D721Med (cell line): ENCODE data around the gene ZDHHC12.

Source experiments
- DNase-seq: peaks from one replicate; pipeline ENCODE4 v3.0.0; 2011; ENCODE audit warnings: low spot score; ENCODE audit not compliant: insufficient read length
- FAIRE-seq: peaks from 2 replicates; lab custom pipeline; 2011; peaks lifted over from hg19 to GRCh38; lab: Jason Lieb, UNC
- CTCF ChIP-seq: IDR thresholded peaks from 2 replicates; pipeline ENCODE4 v1.5.1; 2012; ENCODE audit warnings: mild to moderate bottlenecking, control low read depth; ENCODE audit not compliant: insufficient read depth; ENCODE audit errors: missing control alignments

The ZDHHC12 gene

GRCh38 chr9:128684325-128685199 lies 39.4 kb downstream of the ZDHHC12 start:
- FAIRE-seq (no peak), DNase-seq (no peak)
- TF ChIP-seq CTCF: no peak

GRCh38 chr9:128684065-128684324 lies 39.9 kb downstream of the ZDHHC12 start:
- no peak for TF ChIP-seq CTCF
- DNase-seq: no peak
- FAIRE-seq: no peak

- FAIRE-seq: no peak
- no peak for TF ChIP-seq CTCF
- no peak for DNase-seq
Measured at GRCh38 chr9:128683340-128684064, 40.4 kb downstream of the ZDHHC12 start.

GRCh38 chr9:128677794-128678193 lies 46.1 kb downstream of the ZDHHC12 start:
- TF ChIP-seq CTCF: no peak
- no peak for DNase-seq
- no peak for FAIRE-seq

GRCh38 chr9:128675382-128675781 lies 48.5 kb downstream of the ZDHHC12 start:
- TF ChIP-seq CTCF: no peak
- FAIRE-seq: no peak
- no peak for DNase-seq
